GM13977 (cell line): ENCODE measurements around the gene MRPS6.

Source experiments
- DNase-seq: peaks from one replicate; pipeline ENCODE4 v3.0.0; 2012; ENCODE audit warnings: low spot score
- CTCF ChIP-seq: IDR thresholded peaks from 2 replicates; pipeline ENCODE4 v1.5.1; 2012; ENCODE audit warnings: mild to moderate bottlenecking, control low read depth; ENCODE audit not compliant: insufficient read depth; ENCODE audit errors: extremely low read depth, missing control alignments
- in situ Hi-C: fragments of 300-500 bp; cut with MboI; formaldehyde crosslinking; loops from one replicate; pipeline ENCODE4 v1.12.0; 2022; ENCODE audit warnings: low sequenced_read_pairs, low pct_unique_long_range_greater_than_20kb, mixed read lengths, inconsistent platforms; ENCODE audit not compliant: unreplicated experiment

The MRPS6 gene

DNA sequence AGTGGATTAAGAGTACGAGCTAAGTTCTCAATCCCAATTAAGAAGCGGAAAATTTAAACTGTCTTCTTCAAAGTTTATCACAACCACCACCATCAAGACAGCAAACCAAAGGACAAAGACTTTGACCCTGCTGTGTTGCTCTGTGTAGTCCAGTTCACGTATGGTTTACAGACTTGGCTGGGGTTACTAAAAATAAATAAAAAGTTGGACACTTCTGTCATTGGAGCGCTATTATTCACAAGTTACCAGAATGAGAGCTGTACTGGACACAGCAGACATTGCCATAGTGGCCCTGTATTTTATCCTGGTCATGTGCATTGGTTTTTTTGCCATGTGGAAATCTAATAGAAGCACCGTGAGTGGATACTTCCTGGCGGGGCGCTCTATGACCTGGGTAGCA lies 21.6 kb downstream of the MRPS6 start:
- TF ChIP-seq CTCF, result no peak
- in situ Hi-C loops, result no loop called here
- DNase-seq, result no peak

GRCh38 chr21:34097442-34097841 lies 24.1 kb downstream of the MRPS6 start:
- in situ Hi-C loops, result no loop called here
- no peak for TF ChIP-seq CTCF
- no peak for DNase-seq

DNA sequence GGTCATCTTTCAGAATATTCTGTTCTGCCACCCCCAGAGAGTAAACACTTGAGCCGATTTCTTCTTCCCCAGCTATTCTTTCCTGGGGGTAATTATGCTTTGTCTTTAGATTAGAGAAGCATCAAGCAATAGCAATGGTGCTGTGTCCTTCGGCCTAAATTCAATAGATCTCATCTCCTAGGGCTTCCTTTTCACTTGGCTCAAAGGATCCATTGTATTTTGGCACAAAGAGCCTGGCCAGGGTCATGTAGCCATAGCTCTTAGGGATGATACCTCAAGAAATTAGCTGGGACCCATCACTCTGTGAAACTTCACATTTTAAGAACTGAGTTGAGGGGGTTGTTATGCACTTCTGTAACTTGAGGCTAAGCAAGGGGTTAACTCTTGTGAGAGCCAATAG lies 27.0 kb downstream of the MRPS6 start:
- no peak for DNase-seq
- in situ Hi-C loops, result no loop called here
- no peak for TF ChIP-seq CTCF

- in situ Hi-C loops, result no loop called here
- no peak for DNase-seq
- TF ChIP-seq CTCF, result no peak
These were observed 27.4 kb downstream of the MRPS6 start for GRCh38 chr21:34100790-34101189.

GRCh38 chr21:34105947-34106541 lies 32.7 kb downstream of the MRPS6 start:
- TF ChIP-seq CTCF, result no peak
- in situ Hi-C loops, result no loop called here
- no peak for DNase-seq

DNA sequence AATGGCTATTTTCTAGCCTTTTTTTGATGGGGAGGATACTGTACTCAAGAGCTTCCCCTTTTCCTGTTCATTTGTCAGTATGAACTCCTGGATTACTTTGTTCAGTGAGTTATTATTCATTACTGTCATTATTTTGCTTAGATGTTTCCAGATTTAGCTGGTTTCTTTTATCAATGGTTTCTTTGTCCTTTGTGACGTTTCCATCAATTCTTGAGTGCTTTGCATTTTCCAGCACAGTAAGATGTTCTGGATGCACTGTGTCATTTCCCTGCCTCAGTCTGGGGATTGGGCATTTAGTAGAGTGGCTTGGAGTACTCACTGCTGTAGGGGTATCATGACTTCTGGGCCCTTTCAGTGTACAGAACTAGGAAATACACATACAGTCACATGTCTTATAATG lies 34.2 kb downstream of the MRPS6 start:
- in situ Hi-C loops, result no loop called here
- no peak for DNase-seq
- TF ChIP-seq CTCF, result no peak

DNA sequence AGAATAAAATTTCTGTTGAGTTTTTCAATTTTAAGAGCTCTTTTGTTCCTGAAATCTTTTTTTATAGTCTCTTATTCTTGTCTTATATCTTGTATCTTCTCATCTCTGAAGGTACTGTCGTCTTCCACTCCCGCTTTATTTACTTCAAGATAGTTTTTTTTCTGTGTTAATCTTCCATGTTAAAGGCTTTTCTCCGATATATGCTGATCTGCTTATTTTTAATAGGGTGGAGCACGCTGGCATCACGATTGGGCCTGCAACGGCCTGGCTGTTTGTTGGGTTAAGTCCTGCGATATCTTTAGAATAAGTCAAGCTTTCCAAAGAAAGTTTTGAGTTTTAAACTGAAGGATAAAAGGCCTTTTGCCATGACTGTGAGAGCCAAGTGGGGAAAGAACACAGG lies 35.7 kb downstream of the MRPS6 start:
- no peak for DNase-seq
- TF ChIP-seq CTCF, result no peak
- in situ Hi-C loops, result no loop called here
